ENCODE measurements around the gene PLEKHA7.

The PLEKHA7 gene

GRCh38 chr11:16986434-16987204, 27.6 kb downstream of the PLEKHA7 start:
- in situ Hi-C loops (cut with HindIII; ENCODE audit: low sequenced_read_pairs), result no loop called here
- no peak overlapping the region for H3K4me3 ChIP-seq (ENCODE audit: low read depth, low read length)
- no peak for DNase-seq (ENCODE audit: low read depth)
- no peak for TF ChIP-seq CTCF (IDR thresholded peaks at IDR 0.05; ENCODE audit: low read depth, low read length, missing control alignments)

- no peak overlapping the region for H3K4me3 ChIP-seq (ENCODE audit: low read depth, low read length)
- TF ChIP-seq CTCF (IDR thresholded peaks at IDR 0.05; ENCODE audit: low read depth, low read length, missing control alignments), result no peak
- in situ Hi-C loops (cut with HindIII; ENCODE audit: low sequenced_read_pairs), result no loop called here
- no peak for DNase-seq (ENCODE audit: low read depth)
Measured at GRCh38 chr11:16985297-16985696, 28.9 kb downstream of the PLEKHA7 start.

GRCh38 chr11:16984229-16984628, 30.0 kb downstream of the PLEKHA7 start:
- H3K4me3 ChIP-seq (ENCODE audit: low read depth, low read length), result no peak overlapping the region
- in situ Hi-C loops (cut with HindIII; ENCODE audit: low sequenced_read_pairs), result no loop called here
- TF ChIP-seq CTCF (IDR thresholded peaks at IDR 0.05; ENCODE audit: low read depth, low read length, missing control alignments), result no peak

GRCh38 chr11:16982809-16983208, 31.4 kb downstream of the PLEKHA7 start:
- in situ Hi-C loops (cut with HindIII; ENCODE audit: low sequenced_read_pairs), result no loop called here
- no peak for DNase-seq (ENCODE audit: low read depth)
- H3K4me3 ChIP-seq (ENCODE audit: low read depth, low read length), result no peak overlapping the region
- TF ChIP-seq CTCF (IDR thresholded peaks at IDR 0.05; ENCODE audit: low read depth, low read length, missing control alignments), result no peak

More at GRCh38 chr11:16984229-16984628, 30.0 kb downstream of the PLEKHA7 start:
- DNase-seq (ENCODE audit: low read depth), result no peak

- TF ChIP-seq CTCF (IDR thresholded peaks at IDR 0.05; ENCODE audit: low read depth, low read length, missing control alignments), result no peak
- in situ Hi-C loops (cut with HindIII; ENCODE audit: low sequenced_read_pairs), result no loop called here
Measured at GRCh38 chr11:16982256-16982671, 31.9 kb downstream of the PLEKHA7 start.

GRCh38 chr11:16981651-16982194, 32.5 kb downstream of the PLEKHA7 start:
- no peak for TF ChIP-seq CTCF (IDR thresholded peaks at IDR 0.05; ENCODE audit: low read depth, low read length, missing control alignments)
- in situ Hi-C loops (cut with HindIII; ENCODE audit: low sequenced_read_pairs), result no loop called here
- DNase-seq (ENCODE audit: low read depth), result peak; percentile 93
- no peak overlapping the region for H3K4me3 ChIP-seq (ENCODE audit: low read depth, low read length)

More at GRCh38 chr11:16982256-16982671, 31.9 kb downstream of the PLEKHA7 start:
- DNase-seq (ENCODE audit: low read depth), result no peak
- no peak overlapping the region for H3K4me3 ChIP-seq (ENCODE audit: low read depth, low read length)
